C4-2B (cell line): ENCODE results near the gene PIGQ.
"Not testable (repeated sequence)": the region's sequence is repeated elsewhere in the genome, so short reads cannot be mapped to it uniquely, and the experiment has no call there.

Experiments used
- H3K27ac ChIP-seq: fragments of 450-650 bp; 2 replicates; pipeline ENCODE4 v1.5.1; 2017
- CTCF ChIP-seq: fragments of 450-650 bp; conservative IDR thresholded peaks from 2 replicates; pipeline ENCODE4 v1.5.1; 2017; ENCODE audit warnings: mild to moderate bottlenecking
- ZFX ChIP-seq: fragments of 450-650 bp; IDR thresholded peaks from 2 replicates; pipeline ENCODE4 v1.6.1; 2017

The PIGQ gene

GRCh38 chr16:593807-594206, 24.0 kb downstream of the PIGQ start:
- peak overlapping the region; percentile 99 for H3K27ac ChIP-seq
- TF ChIP-seq ZFX (no peak), CTCF (no peak)

GRCh38 chr16:595094-595528, 25.3 kb downstream of the PIGQ start:
- H3K27ac ChIP-seq, result peak overlapping the region; percentile 99; the same call in 1 of the 2 replicates
- TF ChIP-seq CTCF, result no peak
- no peak for TF ChIP-seq ZFX

GRCh38 chr16:595942-596735, 26.4 kb downstream of the PIGQ start:
- TF ChIP-seq CTCF (no peak), ZFX (no peak)
- no peak overlapping the region; the same call in 1 of the 2 replicates for H3K27ac ChIP-seq

- no peak overlapping the region for H3K27ac ChIP-seq
- TF ChIP-seq CTCF (no peak), ZFX (no peak)
Observed at GRCh38 chr16:596736-597060, 26.9 kb downstream of the PIGQ start.

- not testable (repeated sequence) for H3K27ac ChIP-seq
Observed at GRCh38 chr16:597655-598054, 27.9 kb downstream of the PIGQ start.

- no peak overlapping the region for H3K27ac ChIP-seq
- no peak for TF ChIP-seq CTCF
- no peak for TF ChIP-seq ZFX
Observed at GRCh38 chr16:598823-599739, 29.3 kb downstream of the PIGQ start.

GRCh38 chr16:600781-601180, 31.0 kb downstream of the PIGQ start:
- TF ChIP-seq ZFX (no peak), CTCF (no peak; the same call in 1 of the 2 replicates)
- H3K27ac ChIP-seq, result no peak overlapping the region
